Inferior parietal cortex (tissue), 1 donor: ENCODE measurements around the gene NCKAP5.

Source experiments
- DNase-seq: peaks from one replicate; pipeline ENCODE4 v3.0.0-alpha.2; 2016; ENCODE audit errors: extremely low spot score

Gene NCKAP5

GRCh38 chr2:133090358-133090757 lies 477.9 kb downstream of the NCKAP5 start:
- no peak for DNase-seq

DNA sequence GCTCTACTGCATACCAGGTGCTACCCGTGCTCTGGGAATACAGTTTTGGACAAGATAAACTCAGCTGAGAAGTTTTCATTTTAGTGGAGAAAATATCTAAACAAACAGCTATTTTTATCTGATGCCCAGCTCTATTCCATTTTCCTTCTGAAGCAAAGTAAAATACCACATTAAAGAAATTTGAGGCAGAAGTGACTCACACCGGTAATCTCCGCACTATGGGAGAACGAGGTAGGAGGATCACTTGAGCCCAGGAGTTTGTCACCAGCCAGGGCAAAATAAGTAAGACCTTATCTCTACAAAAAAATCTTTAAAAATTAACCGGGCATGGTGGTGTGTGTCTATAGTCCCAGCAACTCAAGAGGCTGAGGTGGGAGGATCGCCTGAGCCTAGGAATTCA lies 482.1 kb downstream of the NCKAP5 start:
- DNase-seq: no peak

DNA sequence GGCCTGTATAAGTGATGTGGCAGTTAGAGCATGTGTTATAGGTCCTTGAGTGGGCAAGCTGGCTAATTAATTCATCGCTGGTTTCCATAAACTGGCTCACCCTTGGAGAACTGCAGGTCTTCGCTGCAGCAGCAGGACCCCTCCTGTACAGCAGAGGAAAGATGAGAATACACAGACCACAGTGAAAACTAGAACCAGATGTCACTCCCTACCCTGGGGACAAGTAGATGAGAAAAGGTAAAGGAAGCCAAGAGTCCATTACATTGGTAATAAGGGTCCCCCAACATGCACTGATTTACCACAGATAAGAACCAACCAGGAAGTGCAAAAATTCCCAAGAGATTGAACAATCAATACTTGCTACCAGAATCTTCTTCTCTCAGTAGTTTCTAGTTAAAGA lies 482.6 kb downstream of the NCKAP5 start:
- no peak for DNase-seq

GRCh38 chr2:133082034-133082433 lies 486.2 kb downstream of the NCKAP5 start:
- no peak for DNase-seq

DNA sequence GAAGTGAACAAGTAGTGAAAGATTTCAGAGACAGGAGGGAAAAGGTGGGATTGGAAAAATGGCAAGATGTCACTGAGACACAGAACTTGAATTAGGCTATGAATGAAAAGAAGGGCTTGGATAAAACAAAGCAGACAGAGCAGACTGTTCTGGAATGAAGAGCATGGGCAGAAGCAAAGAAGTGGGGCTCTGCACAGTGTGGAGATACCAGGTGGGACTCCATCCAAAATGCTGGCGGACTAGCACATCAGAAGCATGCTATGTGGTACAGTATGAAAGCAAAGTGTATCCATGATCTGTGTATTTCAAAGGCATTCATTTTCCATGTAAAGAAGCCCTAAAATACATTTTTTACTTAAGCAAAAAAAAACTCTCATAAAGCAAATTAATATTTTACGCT lies 487.4 kb downstream of the NCKAP5 start:
- no peak for DNase-seq

GRCh38 chr2:133078667-133079411 lies 489.4 kb downstream of the NCKAP5 start:
- no peak for DNase-seq

DNA sequence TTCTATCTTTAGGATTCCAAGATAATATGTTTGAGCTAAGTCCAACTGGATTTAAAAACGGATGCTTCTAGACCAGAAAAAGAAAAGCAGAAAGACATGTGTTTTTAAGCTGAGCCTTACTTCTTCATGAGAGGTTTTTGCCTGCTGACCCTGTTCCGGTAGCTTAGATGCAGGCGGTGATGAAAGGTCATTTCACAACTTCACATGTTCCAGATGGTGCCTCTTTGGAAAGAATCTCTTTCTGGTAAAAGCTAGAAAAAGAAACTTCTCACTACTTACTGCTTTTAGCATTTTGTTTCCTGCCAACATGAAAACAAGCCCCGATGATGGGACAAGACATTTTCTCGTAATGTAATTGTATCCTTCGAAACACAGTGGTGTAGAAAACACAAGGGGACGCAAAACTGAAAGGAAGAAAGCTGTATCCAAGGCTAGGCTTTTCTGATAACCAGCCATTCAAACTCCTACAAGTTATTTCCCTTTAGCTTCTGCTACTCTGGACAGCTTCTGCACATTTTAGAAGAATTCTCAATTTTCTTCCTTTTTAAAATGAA lies 490.9 kb downstream of the NCKAP5 start:
- DNase-seq: peak; percentile 10

DNA sequence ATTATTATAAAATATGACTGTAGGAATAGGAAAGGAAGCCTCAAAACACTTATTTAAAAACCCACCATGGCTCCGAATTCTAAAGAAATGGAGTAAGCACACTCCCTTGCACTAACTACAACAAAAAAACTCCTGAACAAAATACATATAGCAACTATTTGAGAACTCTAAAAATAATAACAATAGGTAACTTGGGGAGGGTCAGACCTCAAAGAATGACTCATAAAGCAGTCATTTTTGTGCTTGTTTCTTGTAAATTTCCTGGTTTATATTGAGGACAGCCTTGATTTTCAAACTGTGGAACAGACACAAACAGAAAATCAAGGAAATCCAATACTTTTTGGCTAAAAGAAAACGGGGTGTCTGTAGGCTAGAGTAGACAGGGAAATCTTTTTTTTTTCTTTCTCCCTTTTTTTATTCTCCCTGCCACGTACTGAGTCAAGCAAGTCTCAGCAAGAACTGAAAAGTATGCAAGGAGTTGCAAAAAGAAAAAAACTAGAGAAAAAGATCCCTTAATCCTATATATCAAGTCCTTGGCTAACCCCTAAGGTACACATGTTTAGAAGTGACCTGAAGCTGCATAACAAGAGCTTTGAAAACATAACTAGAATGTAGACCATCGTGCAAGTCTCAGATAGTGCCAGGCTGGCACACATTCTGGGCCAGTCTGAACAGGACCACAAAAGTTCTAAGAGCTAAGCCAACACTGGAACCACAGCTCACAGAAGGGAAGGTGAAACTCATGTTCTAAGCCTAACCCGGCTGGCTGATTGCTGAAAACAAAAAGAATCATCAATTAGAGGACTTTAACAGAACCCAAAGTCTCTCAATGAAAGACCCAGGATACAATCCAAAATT lies 495.2 kb downstream of the NCKAP5 start:
- DNase-seq: no peak

DNA sequence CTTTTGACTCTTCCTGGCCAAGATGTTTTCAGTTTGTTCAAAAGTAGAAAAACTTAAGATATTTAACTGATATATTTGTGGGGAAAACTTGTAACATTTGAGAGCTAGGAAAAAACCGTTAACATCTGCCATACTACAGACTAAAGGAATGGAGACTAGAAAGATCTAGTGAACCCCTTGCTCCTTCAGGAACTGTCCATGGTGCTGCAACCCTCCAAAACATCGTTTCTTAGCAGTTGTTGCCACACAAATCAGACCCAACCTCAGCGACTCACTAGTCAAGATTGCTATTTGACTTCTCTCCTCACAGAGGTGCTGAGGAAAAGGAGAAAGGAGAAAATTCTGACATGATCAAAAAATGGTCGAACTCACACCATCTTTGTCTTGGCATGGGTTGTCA lies 504.5 kb downstream of the NCKAP5 start:
- no peak for DNase-seq

- DNase-seq: no peak
These were observed 505.2 kb downstream of the NCKAP5 start for GRCh38 chr2:133062931-133063665.

DNA sequence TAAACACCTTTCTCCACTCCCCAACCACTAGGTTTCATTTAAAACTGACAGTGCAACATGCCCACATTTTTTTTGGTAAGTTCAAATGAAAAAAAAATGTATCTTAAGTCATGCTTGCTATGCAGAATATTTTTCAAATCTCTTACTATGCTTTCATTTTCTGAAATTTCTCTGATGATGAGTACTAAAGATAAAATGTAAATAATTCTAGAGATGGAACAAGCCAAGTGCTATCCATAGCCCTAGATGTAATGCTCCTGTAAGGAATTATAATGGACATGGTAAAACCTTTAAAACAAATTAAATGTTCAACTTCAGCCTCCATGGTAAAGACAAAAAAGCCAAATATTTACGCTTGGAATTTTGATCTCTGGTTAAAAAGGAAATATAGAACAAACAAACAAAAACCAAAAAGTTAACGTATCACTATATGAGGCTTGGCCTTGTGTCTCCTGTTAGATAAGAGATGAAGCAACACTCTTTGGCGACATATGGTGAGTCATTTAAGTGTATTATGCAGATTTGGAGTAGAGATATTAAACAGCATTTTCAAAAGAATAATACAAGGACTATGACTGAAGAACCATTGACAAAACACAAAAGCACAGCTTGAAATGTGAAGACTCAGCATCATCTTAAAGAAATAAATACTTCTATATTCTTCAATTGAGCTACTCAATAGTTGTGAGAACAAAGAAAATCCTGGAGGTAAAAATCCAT lies 506.2 kb downstream of the NCKAP5 start:
- DNase-seq: no peak

- DNase-seq: no peak
These were observed 514.0 kb downstream of the NCKAP5 start for GRCh38 chr2:133054297-133054696.

DNA sequence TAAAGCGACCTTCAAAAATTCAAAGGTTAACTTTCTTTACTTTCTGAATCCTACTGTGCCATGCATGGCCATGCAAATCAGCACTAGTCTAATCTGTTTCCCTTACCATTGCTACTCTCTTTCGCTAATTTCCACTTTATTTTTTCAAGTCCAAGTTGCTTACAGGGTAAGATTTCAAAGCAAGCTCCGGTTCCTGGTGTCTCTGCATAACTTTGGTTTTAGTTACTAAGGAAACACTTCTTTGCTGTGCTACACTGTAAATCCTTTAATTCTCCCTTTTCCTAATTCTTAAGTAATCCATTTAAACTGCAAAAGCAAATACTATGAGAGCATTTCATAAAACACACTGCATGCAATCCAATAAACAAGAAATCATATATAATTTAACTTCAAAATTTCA lies 514.7 kb downstream of the NCKAP5 start:
- DNase-seq: no peak

DNA sequence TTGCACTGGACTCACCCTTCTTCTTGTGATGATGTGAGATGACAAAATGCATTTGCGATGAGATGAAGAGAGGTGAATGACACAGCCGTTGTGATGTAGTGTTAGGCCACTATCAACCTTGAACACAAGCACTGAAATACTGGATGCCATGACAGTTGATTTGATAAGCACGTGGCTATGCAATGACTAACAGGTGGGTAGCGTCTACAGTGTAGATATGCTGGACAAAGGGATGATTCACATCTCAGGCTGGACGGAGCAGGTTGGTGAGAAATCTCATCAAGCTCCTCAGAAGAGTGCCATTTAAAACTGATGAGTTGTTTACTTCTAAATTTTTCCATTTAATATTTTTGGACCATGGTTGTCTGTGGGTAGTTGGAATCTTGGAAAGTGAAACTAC lies 522.5 kb downstream of the NCKAP5 start:
- no peak for DNase-seq

DNA sequence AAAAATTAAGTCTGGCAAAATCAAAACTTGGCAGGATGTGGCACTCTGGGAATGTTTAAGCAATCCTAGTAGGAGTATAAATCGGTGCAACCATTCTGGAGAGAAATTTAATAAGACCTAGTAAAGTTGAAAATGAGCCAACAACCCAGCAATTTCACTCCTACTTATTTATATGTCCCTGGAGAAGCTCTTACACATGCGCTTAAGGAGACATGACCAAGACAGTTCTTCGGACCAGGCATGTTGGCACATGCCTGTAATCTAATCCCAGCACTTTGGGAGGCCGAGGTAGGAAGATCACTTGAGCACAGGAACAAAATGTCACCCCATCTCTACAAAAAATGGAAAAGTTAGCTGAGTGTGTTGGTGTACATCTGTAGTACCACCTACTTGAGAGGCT lies 523.7 kb downstream of the NCKAP5 start:
- DNase-seq: no peak

- DNase-seq: no peak
These were observed 528.1 kb downstream of the NCKAP5 start for GRCh38 chr2:133040170-133040569.

- DNase-seq: no peak
These were observed 528.7 kb downstream of the NCKAP5 start for GRCh38 chr2:133039531-133039930.

- DNase-seq: no peak
These were observed 541.6 kb downstream of the NCKAP5 start for GRCh38 chr2:133026536-133027177.

- peak; percentile 6 for DNase-seq
These were observed 543.3 kb downstream of the NCKAP5 start for GRCh38 chr2:133025004-133025403.

- no peak for DNase-seq
These were observed 555.2 kb downstream of the NCKAP5 start for GRCh38 chr2:133012847-133013734.
